Trophoblast cell (in vitro differentiated cells and primary cell): ENCODE results near the gene APBB1.

Experiments
- DNase-seq, 2 donors: peaks; one replicate each; pipeline ENCODE4 v3.0.0-alpha.2; 2016
- H2AFZ ChIP-seq: 2 replicates; pipeline ENCODE4 v1.6.1; 2013; ENCODE audit warnings: low read length, moderate library complexity, mild to moderate bottlenecking; ENCODE audit not compliant: insufficient read depth, poor library complexity
- H2AK5ac ChIP-seq: 2 replicates; pipeline ENCODE4 v1.6.1; 2013; ENCODE audit warnings: mild to moderate bottlenecking, low read length
- H2BK120ac ChIP-seq: 2 replicates; pipeline ENCODE4 v1.6.1; 2013; ENCODE audit warnings: low read length, mild to moderate bottlenecking, moderate library complexity; ENCODE audit not compliant: insufficient read depth, poor library complexity
- H2BK12ac ChIP-seq: 2 replicates; pipeline ENCODE4 v1.6.1; 2013; ENCODE audit warnings: mild to moderate bottlenecking, low read length, moderate library complexity
- H2BK5ac ChIP-seq: 2 replicates; pipeline ENCODE4 v1.6.1; 2013; ENCODE audit warnings: low read length, low read depth, moderate library complexity, mild to moderate bottlenecking; ENCODE audit not compliant: poor library complexity
- H3K14ac ChIP-seq: 2 replicates; pipeline ENCODE4 v1.6.1; 2013; ENCODE audit warnings: mild to moderate bottlenecking, low read length
- H3K18ac ChIP-seq: 2 replicates; pipeline ENCODE4 v1.6.1; 2013; ENCODE audit warnings: mild to moderate bottlenecking, low read length
- H3K23ac ChIP-seq: 2 replicates; pipeline ENCODE4 v1.6.1; 2013; ENCODE audit warnings: low read length
- H3K27ac ChIP-seq: 2 replicates; pipeline ENCODE4 v1.5.1; 2013; ENCODE audit warnings: low read depth, mild to moderate bottlenecking, inconsistent platforms, low read length, moderate library complexity
- H3K27me3 ChIP-seq: 2 replicates; pipeline ENCODE4 v1.6.1; 2013; ENCODE audit warnings: inconsistent platforms, mild to moderate bottlenecking, low read length, moderate library complexity; ENCODE audit not compliant: insufficient read depth
- H3K36me3 ChIP-seq, 2 experiments: 1 replicate in 1 of 2; 2 replicates in 1 of 2; pipeline ENCODE4 v1.6.1; 2013; ENCODE audit warnings: low read length in 2 of 2, mild to moderate bottlenecking in 2 of 2, moderate library complexity in 1 of 2; ENCODE audit not compliant: insufficient read depth in 2 of 2, control insufficient read depth in 1 of 2
- H3K4ac ChIP-seq: 2 replicates; pipeline ENCODE4 v1.6.1; 2013; ENCODE audit warnings: low read depth, mild to moderate bottlenecking, low read length, moderate library complexity
- H3K4me1 ChIP-seq, 2 experiments: 1 replicate in 1 of 2; 2 replicates in 1 of 2; pipeline ENCODE4 v1.6.1; 2013; ENCODE audit warnings: low read length in 2 of 2, mild to moderate bottlenecking in 2 of 2, moderate library complexity in 1 of 2; ENCODE audit not compliant: insufficient read depth in 2 of 2, control insufficient read depth in 1 of 2
- H3K4me2 ChIP-seq: 2 replicates; pipeline ENCODE4 v1.6.1; 2013; ENCODE audit warnings: inconsistent platforms, mild to moderate bottlenecking, low read length, moderate library complexity
- H3K4me3 ChIP-seq: 2 replicates; pipeline ENCODE4 v1.5.1; 2013; ENCODE audit warnings: mild to moderate bottlenecking, low read depth, low read length, inconsistent platforms
- H3K79me1 ChIP-seq: one replicate; pipeline ENCODE4 v1.6.1; 2013; ENCODE audit warnings: low read length
- H3K79me2 ChIP-seq: 2 replicates; pipeline ENCODE4 v1.6.1; 2013; ENCODE audit warnings: low read length, mild to moderate bottlenecking; ENCODE audit not compliant: control insufficient read depth, insufficient read depth, poor library complexity
- H3K9ac ChIP-seq: 2 replicates; pipeline ENCODE4 v1.6.1; 2013; ENCODE audit warnings: mild to moderate bottlenecking, low read length
- H3K9me3 ChIP-seq: 2 replicates; pipeline ENCODE4 v1.6.1; 2013; ENCODE audit warnings: low read depth, mild to moderate bottlenecking, control low read depth, inconsistent platforms, low read length; ENCODE audit not compliant: insufficient read depth
- H4K12ac ChIP-seq: 2 replicates; pipeline ENCODE4 v1.6.1; 2013; ENCODE audit warnings: low read depth, mild to moderate bottlenecking, low read length, moderate library complexity
- H4K8ac ChIP-seq: 2 replicates; pipeline ENCODE4 v1.6.1; 2013; ENCODE audit warnings: low read depth, mild to moderate bottlenecking, low read length, moderate library complexity
- H4K91ac ChIP-seq: one replicate; pipeline ENCODE4 v1.6.1; 2013; ENCODE audit warnings: low read depth, mild to moderate bottlenecking, low read length, moderate library complexity
- whole genome bisulfite sequencing: extraction: QIAGEN DNeasy Blood & Tissue Kit; methylation state at CpG from one replicate; pipeline ENCODE4 v1.1.7; 2013; ENCODE audit warnings: missing lambda C conversion rate; ENCODE audit not compliant: insufficient read length, insufficient coverage; ENCODE audit errors: extremely low coverage; 5-methylcytosine and 5-hydroxymethylcytosine counted together

Gene APBB1

GRCh38 chr11:6402061-6402470, 16.8 kb downstream of the APBB1 start:
- Histone ChIP-seq H2BK12ac (no peak overlapping the region), H3K79me2 (no peaks in the 10 kb centered on the region), H3K14ac (no peak overlapping the region), H2BK5ac (no peak overlapping the region), H3K9ac (no peak overlapping the region), H2AFZ (no peak overlapping the region), H3K79me1 (no peaks in the 10 kb centered on the region), H3K4me2 (no peak overlapping the region), H3K4me1 (peaks cover 6 to 7% of the 10 kb centered on the region in 2 experiments), H3K9me3 (no peaks in the 10 kb centered on the region), H2BK120ac (no peak overlapping the region), H3K23ac (no peak overlapping the region), H3K4me3 (no peak overlapping the region), H3K4ac (no peak overlapping the region), H3K27me3 (no peaks in the 10 kb centered on the region), H3K36me3 (peaks cover 0 to 2% of the 10 kb centered on the region in 2 experiments), H3K27ac (no peak overlapping the region), H3K18ac (no peak overlapping the region), H4K12ac (no peak overlapping the region), H2AK5ac (no peak overlapping the region), H4K91ac (no peak overlapping the region), H4K8ac (no peak overlapping the region)
- no CpG with 5 or more reads among the region's 12 CpGs for WGBS
- DNase-seq: no peak

- Histone ChIP-seq H4K8ac (no peak overlapping the region), H4K91ac (no peak overlapping the region), H3K18ac (no peak overlapping the region), H3K9ac (no peak overlapping the region), H2BK120ac (no peak overlapping the region), H3K36me3 (peaks cover 0 to 2% of the 10 kb centered on the region in 2 experiments), H3K4me3 (no peak overlapping the region), H3K27me3 (no peaks in the 10 kb centered on the region), H3K4ac (no peak overlapping the region), H3K27ac (no peak overlapping the region), H3K23ac (no peak overlapping the region), H2BK12ac (no peak overlapping the region), H2AK5ac (no peak overlapping the region), H2AFZ (no peak overlapping the region), H3K4me1 (peaks cover 6 to 7% of the 10 kb centered on the region in 2 experiments), H4K12ac (no peak overlapping the region), H3K79me2 (no peaks in the 10 kb centered on the region), H3K79me1 (no peaks in the 10 kb centered on the region), H2BK5ac (no peak overlapping the region), H3K14ac (no peak overlapping the region), H3K9me3 (no peaks in the 10 kb centered on the region), H3K4me2 (no peak overlapping the region)
- no peak for DNase-seq
- no CpG with 5 or more reads among the region's 7 CpGs for WGBS
These were observed 17.4 kb downstream of the APBB1 start for GRCh38 chr11:6401464-6401863.

GRCh38 chr11:6400431-6401345, 18.2 kb downstream of the APBB1 start:
- H4K12ac ChIP-seq: no peak overlapping the region
- no peaks in the 10 kb centered on the region for H3K79me2 ChIP-seq
- H3K4me2 ChIP-seq: no peak overlapping the region
- no peak overlapping the region for H4K8ac ChIP-seq
- H2BK12ac ChIP-seq: no peak overlapping the region
- WGBS: no CpG with 5 or more reads among the region's 15 CpGs
- H3K27ac ChIP-seq: no peak overlapping the region
- H2AFZ ChIP-seq: no peak overlapping the region
- no peak overlapping the region for H3K14ac ChIP-seq
- no peak overlapping the region for H3K9ac ChIP-seq
- peaks cover 6 to 7% of the 10 kb centered on the region in 2 experiments for H3K4me1 ChIP-seq
- no peak overlapping the region for H3K23ac ChIP-seq
- H4K91ac ChIP-seq: no peak overlapping the region
- no peak overlapping the region for H2BK5ac ChIP-seq
- H3K79me1 ChIP-seq: no peaks in the 10 kb centered on the region
- no peak overlapping the region for H3K18ac ChIP-seq
- no peak overlapping the region for H3K4me3 ChIP-seq
- no peaks in the 10 kb centered on the region for H3K27me3 ChIP-seq
- H2BK120ac ChIP-seq: no peak overlapping the region
- no peak overlapping the region for H3K4ac ChIP-seq
- peak in 1 of 2 donors; percentile 56 for DNase-seq
- H3K9me3 ChIP-seq: no peaks in the 10 kb centered on the region
- no peak overlapping the region for H2AK5ac ChIP-seq
- peaks cover 0 to 2% of the 10 kb centered on the region in 2 experiments for H3K36me3 ChIP-seq

GRCh38 chr11:6397636-6398035, 21.3 kb downstream of the APBB1 start:
- Histone ChIP-seq H3K79me1 (no peaks in the 10 kb centered on the region), H4K12ac (no peak overlapping the region), H3K36me3 (peaks cover 4 to 9% of the 10 kb centered on the region in 2 experiments), H4K91ac (no peak overlapping the region), H3K14ac (no peak overlapping the region), H3K9ac (no peak overlapping the region), H3K27ac (no peak overlapping the region), H3K18ac (no peak overlapping the region), H2BK12ac (no peak overlapping the region), H3K4me2 (no peak overlapping the region), H3K4me3 (no peak overlapping the region), H2AFZ (no peak overlapping the region), H2BK120ac (no peak overlapping the region), H2BK5ac (no peak overlapping the region), H4K8ac (no peak overlapping the region), H2AK5ac (no peak overlapping the region), H3K9me3 (no peaks in the 10 kb centered on the region), H3K23ac (no peak overlapping the region), H3K4ac (no peak overlapping the region), H3K27me3 (no peaks in the 10 kb centered on the region), H3K79me2 (no peaks in the 10 kb centered on the region), H3K4me1 (peaks cover 6 to 9% of the 10 kb centered on the region in 2 experiments)
- whole genome bisulfite sequencing: no CpG with 5 or more reads among the region's 3 CpGs
- DNase-seq: peak in 1 of 2 donors; percentile 52
